ENCODE data around the gene IL7R.

Gene IL7R

GRCh38 chr5:35856765-35857351 lies at the start of gene IL7R:
Gene IL7R (plus strand): TSS chr5:35856891. CDS start chr5:35856978, 87 bp downstream.
- DNase-seq (ENCODE audit: low spot score) = peak; percentile 31
- no peak for FAIRE-seq

GRCh38 chr5:35810601-35811000 lies 46.1 kb upstream of the IL7R start:
- DNase-seq (ENCODE audit: low spot score) (no peak), FAIRE-seq (no peak)

GRCh38 chr5:35811108-35811741 lies 45.5 kb upstream of the IL7R start:
- DNase-seq (ENCODE audit: low spot score) (no peak), FAIRE-seq (no peak)

- DNase-seq (ENCODE audit: low spot score) (no peak), FAIRE-seq (no peak)
Observed at GRCh38 chr5:35813521-35813920, 43.2 kb upstream of the IL7R start.

GRCh38 chr5:35815089-35815936 lies 41.4 kb upstream of the IL7R start:
- FAIRE-seq (peak; percentile 89), DNase-seq (ENCODE audit: low spot score) (peak; percentile 30)

GRCh38 chr5:35816881-35817521 lies 39.7 kb upstream of the IL7R start:
- DNase-seq (ENCODE audit: low spot score) = no peak
- no peak for FAIRE-seq

- no peak for FAIRE-seq
- DNase-seq (ENCODE audit: low spot score) = no peak
Observed at GRCh38 chr5:35819026-35819425, 37.7 kb upstream of the IL7R start.

GRCh38 chr5:35819668-35820067 lies 37.0 kb upstream of the IL7R start:
- no peak for FAIRE-seq
- DNase-seq (ENCODE audit: low spot score) = no peak

GRCh38 chr5:35820735-35821134 lies 36.0 kb upstream of the IL7R start:
- no peak for FAIRE-seq
- no peak for DNase-seq (ENCODE audit: low spot score)

- no peak for FAIRE-seq
- DNase-seq (ENCODE audit: low spot score) = no peak
Observed at GRCh38 chr5:35821513-35821912, 35.2 kb upstream of the IL7R start.

GRCh38 chr5:35822511-35822910 lies 34.2 kb upstream of the IL7R start:
- DNase-seq (ENCODE audit: low spot score) (no peak), FAIRE-seq (no peak)

- FAIRE-seq = no peak
Observed at GRCh38 chr5:35823347-35824098, 33.2 kb upstream of the IL7R start.

GRCh38 chr5:35826056-35826455 lies 30.6 kb upstream of the IL7R start:
- DNase-seq (ENCODE audit: low spot score) (no peak), FAIRE-seq (no peak)

More at GRCh38 chr5:35823347-35824098, 33.2 kb upstream of the IL7R start:
- DNase-seq (ENCODE audit: low spot score) = no peak

GRCh38 chr5:35826554-35826953 lies 30.1 kb upstream of the IL7R start:
- DNase-seq (ENCODE audit: low spot score) = no peak
- no peak for FAIRE-seq

GRCh38 chr5:35828082-35828598 lies 28.6 kb upstream of the IL7R start:
- FAIRE-seq = no peak

GRCh38 chr5:35830587-35830986 lies 26.1 kb upstream of the IL7R start:
- no peak for FAIRE-seq

More at GRCh38 chr5:35828082-35828598, 28.6 kb upstream of the IL7R start:
- DNase-seq (ENCODE audit: low spot score) = no peak

GRCh38 chr5:35832762-35833161 lies 23.9 kb upstream of the IL7R start:
- FAIRE-seq = no peak

More at GRCh38 chr5:35830587-35830986, 26.1 kb upstream of the IL7R start:
- DNase-seq (ENCODE audit: low spot score) = no peak

GRCh38 chr5:35833224-35833623 lies 23.5 kb upstream of the IL7R start:
- DNase-seq (ENCODE audit: low spot score) (no peak), FAIRE-seq (no peak)

More at GRCh38 chr5:35832762-35833161, 23.9 kb upstream of the IL7R start:
- no peak for DNase-seq (ENCODE audit: low spot score)

- DNase-seq (ENCODE audit: low spot score) = no peak
- no peak for FAIRE-seq
Observed at GRCh38 chr5:35835796-35836742, 20.6 kb upstream of the IL7R start.

Measured in urothelium cell line (cell line).